Right lobe of liver (tissue), 4 donors: ENCODE measurements around the gene ASCL2.

ENCODE experiments used
- POLR2A ChIP-seq: fragments of 450-650 bp; IDR thresholded peaks from one replicate; pipeline ENCODE4 v1.6.1; 2017; ENCODE audit warnings: antibody characterized with exemption, mild to moderate bottlenecking
- TF ChIP-seq, protein P1 (sequence below), 4 donors: fragments of 200-600 bp in 3 of 4; fragments of 450-650 bp in 1 of 4; IDR thresholded peaks; one replicate each; pipeline versions ENCODE4 v1.5.1 to v1.8.0; 2016 to 2022; ENCODE audit warnings: antibody characterized with exemption in 4 of 4, mild to moderate bottlenecking in 2 of 4
- donor health status: DM: no; HTN: no; CAD: no.
- donor health status: DM: no; HTN: no; CAD: no.
- donor health status: DM: no; HTN: yes; CAD: no.

DNA sequence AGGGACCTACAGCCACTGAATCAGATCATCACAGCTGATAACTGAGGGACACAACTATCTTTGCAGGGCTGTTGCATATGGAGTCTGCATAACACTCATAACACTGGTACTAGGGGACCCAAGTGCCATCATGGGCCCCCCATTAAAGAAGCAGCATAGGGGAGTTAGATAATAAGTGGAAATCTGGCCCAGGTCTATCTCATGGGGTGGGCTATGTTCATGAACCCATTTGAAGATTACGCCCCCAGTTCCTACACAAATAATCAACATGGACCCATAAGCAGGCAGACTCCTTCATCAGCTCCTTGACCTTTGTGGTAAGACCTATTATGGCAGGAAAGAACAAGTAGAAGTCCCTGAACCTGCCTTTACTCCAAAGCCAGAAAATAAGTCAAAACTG lies 48.8 kb downstream of the ASCL2 start:
- TF ChIP-seq, protein P1, sequence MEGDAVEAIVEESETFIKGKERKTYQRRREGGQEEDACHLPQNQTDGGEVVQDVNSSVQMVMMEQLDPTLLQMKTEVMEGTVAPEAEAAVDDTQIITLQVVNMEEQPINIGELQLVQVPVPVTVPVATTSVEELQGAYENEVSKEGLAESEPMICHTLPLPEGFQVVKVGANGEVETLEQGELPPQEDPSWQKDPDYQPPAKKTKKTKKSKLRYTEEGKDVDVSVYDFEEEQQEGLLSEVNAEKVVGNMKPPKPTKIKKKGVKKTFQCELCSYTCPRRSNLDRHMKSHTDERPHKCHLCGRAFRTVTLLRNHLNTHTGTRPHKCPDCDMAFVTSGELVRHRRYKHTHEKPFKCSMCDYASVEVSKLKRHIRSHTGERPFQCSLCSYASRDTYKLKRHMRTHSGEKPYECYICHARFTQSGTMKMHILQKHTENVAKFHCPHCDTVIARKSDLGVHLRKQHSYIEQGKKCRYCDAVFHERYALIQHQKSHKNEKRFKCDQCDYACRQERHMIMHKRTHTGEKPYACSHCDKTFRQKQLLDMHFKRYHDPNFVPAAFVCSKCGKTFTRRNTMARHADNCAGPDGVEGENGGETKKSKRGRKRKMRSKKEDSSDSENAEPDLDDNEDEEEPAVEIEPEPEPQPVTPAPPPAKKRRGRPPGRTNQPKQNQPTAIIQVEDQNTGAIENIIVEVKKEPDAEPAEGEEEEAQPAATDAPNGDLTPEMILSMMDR (IDR thresholded peaks at IDR 0.05) = no peak
- TF ChIP-seq POLR2A = no peak
